Spleen (tissue), 11 donors: ENCODE data around the gene LDB2. TPM values are rescaled to one million over a fixed set of nuclear protein-coding genes. Genes with fewer than 3 reads are reported as not detected.

Experiments used
- DNase-seq: peaks from one replicate; pipeline ENCODE4 v3.0.0-alpha.2; 2020
- H3K27ac ChIP-seq, 8 donors: fragments of 200-600 bp; sonication (generic) in 7 of 8; 1 replicate in 4 of 8; 2 replicates in 4 of 8; pipeline versions ENCODE4 v1.5.0 to v1.8.0; 2016 to 2021; ENCODE audit warnings: inconsistent platforms in 4 of 8, mild to moderate bottlenecking in 4 of 8, moderate library complexity in 1 of 8
- H3K27me3 ChIP-seq, 7 donors: fragments of 200-600 bp; sonication (generic) in 6 of 7; replicated peaks in 1 of 7; 1 replicate in 4 of 7; 2 replicates in 3 of 7; pipeline versions ENCODE4 v1.5.0 to v1.8.0; 2016 to 2021; ENCODE audit warnings: inconsistent platforms in 3 of 7, mild to moderate bottlenecking in 1 of 7
- H3K36me3 ChIP-seq, 6 donors: fragments of 200-600 bp; sonication (generic) in 5 of 6; 1 replicate in 4 of 6; 2 replicates in 2 of 6; pipeline versions ENCODE4 v1.5.0 to v1.8.0; 2016 to 2021; ENCODE audit warnings: inconsistent platforms in 2 of 6
- H3K4me1 ChIP-seq, 6 donors: fragments of 200-600 bp; sonication (generic) in 5 of 6; 1 replicate in 3 of 6; 2 replicates in 3 of 6; pipeline versions ENCODE4 v1.5.0 to v1.8.0; 2016 to 2021; ENCODE audit warnings: inconsistent platforms in 3 of 6
- H3K4me3 ChIP-seq, 8 donors: fragments of 200-600 bp; sonication (generic) in 7 of 8; 1 replicate in 4 of 8; 2 replicates in 4 of 8; pipeline versions ENCODE4 v1.5.0 to v1.8.0; 2016 to 2021; ENCODE audit warnings: inconsistent platforms in 4 of 8, mild to moderate bottlenecking in 4 of 8, moderate library complexity in 2 of 8
- H3K9me3 ChIP-seq, 8 donors: fragments of 200-600 bp; sonication (generic) in 7 of 8; 1 replicate in 4 of 8; 2 replicates in 4 of 8; pipeline versions ENCODE4 v1.5.0 to v1.8.0; 2016 to 2021; ENCODE audit warnings: inconsistent platforms in 4 of 8
- CTCF ChIP-seq, 11 experiments: fragments of 200-600 bp in 7 of 11; fragments of 450-650 bp in 4 of 11; sonication (generic) in 4 of 11; IDR thresholded peaks in 8 of 11; conservative IDR thresholded peaks in 3 of 11; 1 replicate in 7 of 11; 2 replicates in 4 of 11; pipeline versions ENCODE4 v1.4.0 to v1.8.0; 2016 to 2021; ENCODE audit warnings: antibody characterized with exemption in 11 of 11, inconsistent platforms in 4 of 11, mild to moderate bottlenecking in 1 of 11
- POLR2A ChIP-seq, 3 donors: fragments of 450-650 bp; IDR thresholded peaks; one replicate each; pipeline ENCODE4 v1.5.1; 2017; ENCODE audit warnings: antibody characterized with exemption in 3 of 3, mild to moderate bottlenecking in 1 of 3
- POLR2AphosphoS5 ChIP-seq, 3 donors: sonication (generic); formaldehyde crosslinking; IDR thresholded peaks; one replicate each; pipeline ENCODE4 v1.5.1; 2017; ENCODE audit warnings: antibody characterized with exemption in 3 of 3
- WGBS, 5 donors: extraction: QIAGEN DNeasy Blood & Tissue Kit in 3 of 5; methylation state at CpG; one replicate each; pipeline versions ENCODE4 v1.1.5 to v1.1.7; 2013 to 2018; 5-methylcytosine and 5-hydroxymethylcytosine counted together
- intact Hi-C: fragments of 100-400 bp; cut with DNase I; formaldehyde crosslinking; loops from one replicate; pipeline ENCODE4 v1.15.0; 2023; ENCODE audit warnings: low total_unique reads
- polyA plus RNA-seq, 3 donors: library from polyadenylated mRNA; stranded (reverse); fragments of 200-250 nt; gene quantifications; one replicate each; pipeline ENCODE4 v1.2.1, GENCODE V29; 2013
- total RNA-seq, 7 donors: library from RNA; depleted of rRNA in 3 of 7; stranded (reverse); fragments of >200 nt in 3 of 7; fragmentation: NEBNext Ultra II Directional in 4 of 7; extraction: Animal tissue kit (Norgen Biotek cat#: 25700) in 4 of 7; gene quantifications; one replicate each; pipeline versions ENCODE4 v1.1.0 to v1.2.1, GENCODE V29; 2016 to 2021
- donor health status: healthy with polysubstance abuse.
- donor health status: DM: no; HTN: no; CAD: no; lungs with moderate emphysema.
- donor health status: DM: no; HTN: no; CAD: no.
- donor health status: Bipolar disorder and iron deficiency.
- donor health status: healthy.
- donor health status: DM: no; HTN: no; CAD: no.
- donor health status: DM: yes; HTN: yes; CAD: no.

Gene LDB2
- total and polyA plus RNA-seq, 10 donors = 24.1 to 257 (median 142) TPM

DNA sequence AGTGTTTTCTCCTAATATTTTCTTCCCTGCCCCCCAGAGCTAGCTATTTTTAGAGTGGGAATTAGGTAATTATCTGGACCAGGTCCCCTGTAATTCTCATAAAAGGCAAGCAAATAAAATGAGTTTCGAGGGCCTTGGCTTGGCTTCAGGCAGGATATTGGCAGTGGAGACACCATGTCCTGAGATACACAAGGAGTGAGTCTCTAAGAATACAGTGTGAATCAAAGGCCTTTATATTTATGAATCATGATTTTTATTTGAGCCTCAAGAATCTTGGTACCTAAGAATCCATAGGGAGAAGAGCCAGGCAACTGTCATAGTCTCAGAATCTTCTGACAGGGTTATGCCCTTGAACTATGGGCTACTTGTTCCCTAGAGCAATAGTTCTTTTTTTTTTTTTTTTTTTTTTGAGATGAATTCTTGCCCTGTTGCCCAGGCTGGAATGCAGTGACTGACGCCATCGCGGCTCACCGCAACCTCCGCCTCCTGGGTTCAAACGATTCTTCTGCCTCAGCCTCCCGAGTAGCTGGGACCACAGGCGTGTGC is 205.4 kb downstream of the LDB2 start:
- no peak for TF ChIP-seq CTCF (IDR thresholded peaks at IDR 0.05 in 8 of 11, conservative IDR thresholded peaks at IDR 0.05 in 3 of 11)
- WGBS, 5 donors = 77 to 91% (median 89%) methylated on average over 9 of the region's 9 CpGs

GRCh38 chr4:16692524-16692923 is 205.9 kb downstream of the LDB2 start:
- H3K4me3 ChIP-seq = no peak overlapping the region
- TF ChIP-seq CTCF (IDR thresholded peaks at IDR 0.05 in 8 of 11, conservative IDR thresholded peaks at IDR 0.05 in 3 of 11) = no peak
- TF ChIP-seq POLR2A (IDR thresholded peaks at IDR 0.05) = no peak
- TF ChIP-seq POLR2AphosphoS5 (IDR thresholded peaks at IDR 0.05) = no peak
- intact Hi-C loops = no loop called here
- H3K4me1 ChIP-seq = peaks cover 0 to 5% (median 0%) of the 10 kb centered on the region in 6 donors
- H3K36me3 ChIP-seq = no peaks in the 10 kb centered on the region
- 86 to 93% (median 88%) methylated on average over 2 of the region's 2 CpGs for WGBS, 5 donors
- no peaks in the 10 kb centered on the region for H3K27me3 ChIP-seq
- DNase-seq = no peak
- no peaks in the 10 kb centered on the region for H3K9me3 ChIP-seq
- H3K27ac ChIP-seq = peak overlapping the region in 2 of 8 donors; percentile 7 to 41

More for the DNA sequence above, 205.4 kb downstream of the LDB2 start:
- no peaks in the 10 kb centered on the region for H3K36me3 ChIP-seq
- H3K4me3 ChIP-seq = no peak overlapping the region
- H3K4me1 ChIP-seq = peaks cover 0 to 5% (median 0%) of the 10 kb centered on the region in 6 donors
- no peaks in the 10 kb centered on the region for H3K27me3 ChIP-seq
- intact Hi-C loops = no loop called here
- peak overlapping the region in 2 of 8 donors; percentile 7 to 41 for H3K27ac ChIP-seq
- no peaks in the 10 kb centered on the region for H3K9me3 ChIP-seq
- no peak for DNase-seq

- WGBS, 5 donors = 65 to 77% (median 76%) methylated on average over 4 of the region's 4 CpGs
- H3K27ac ChIP-seq = peak overlapping the region in 1 of 8 donors; percentile 7
- no peaks in the 10 kb centered on the region for H3K27me3 ChIP-seq
- intact Hi-C loops = no loop called here
- H3K4me3 ChIP-seq = no peak overlapping the region
- peaks cover 0 to 5% (median 0%) of the 10 kb centered on the region in 6 donors for H3K4me1 ChIP-seq
- TF ChIP-seq CTCF (IDR thresholded peaks at IDR 0.05 in 8 of 11, conservative IDR thresholded peaks at IDR 0.05 in 3 of 11) = no peak
- TF ChIP-seq POLR2AphosphoS5 (IDR thresholded peaks at IDR 0.05) = no peak
- no peak for TF ChIP-seq POLR2A (IDR thresholded peaks at IDR 0.05)
- no peaks in the 10 kb centered on the region for H3K9me3 ChIP-seq
- DNase-seq = no peak
- no peaks in the 10 kb centered on the region for H3K36me3 ChIP-seq
Observed at GRCh38 chr4:16692046-16692445, 206.4 kb downstream of the LDB2 start.

DNA sequence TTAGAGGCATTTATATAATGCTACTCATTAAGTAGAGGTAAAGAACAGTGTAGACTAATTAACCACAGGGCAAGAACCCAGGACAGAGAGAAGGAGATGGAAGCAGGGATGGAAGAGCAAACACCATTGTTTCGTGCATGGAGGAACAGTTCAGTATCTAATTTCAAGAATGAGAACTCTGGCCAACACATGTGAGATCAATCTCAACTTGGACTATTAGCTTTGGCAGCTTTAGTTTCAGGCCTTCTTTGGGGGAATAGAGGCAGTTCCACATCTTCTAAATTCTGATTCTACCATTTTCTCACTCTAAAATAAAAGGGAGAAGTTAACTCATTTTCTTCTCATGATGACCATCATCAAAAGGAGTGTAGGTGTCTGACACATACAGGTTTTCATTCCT is 207.0 kb downstream of the LDB2 start:
- no peaks in the 10 kb centered on the region for H3K36me3 ChIP-seq
- no peak for DNase-seq
- no peaks in the 10 kb centered on the region for H3K9me3 ChIP-seq
- intact Hi-C loops = no loop called here
- H3K4me1 ChIP-seq = peaks cover 0 to 5% (median 0%) of the 10 kb centered on the region in 6 donors
- no peak overlapping the region for H3K4me3 ChIP-seq
- no peaks in the 10 kb centered on the region for H3K27me3 ChIP-seq
- no peak for TF ChIP-seq POLR2AphosphoS5 (IDR thresholded peaks at IDR 0.05)
- TF ChIP-seq POLR2A (IDR thresholded peaks at IDR 0.05) = no peak
- no peak for TF ChIP-seq CTCF (IDR thresholded peaks at IDR 0.05 in 8 of 11, conservative IDR thresholded peaks at IDR 0.05 in 3 of 11)
- WGBS, 5 donors = 76 to 100% (median 85%) methylated on average over 1 of the region's 1 CpG
- no peak overlapping the region for H3K27ac ChIP-seq
